Adrenal gland (tissue), 5 donors: ENCODE measurements around the gene RHOXF2.

Source experiments
- POLR2A ChIP-seq, 2 donors: fragments of 450-650 bp; IDR thresholded peaks; one replicate each; pipeline ENCODE4 v1.6.1; 2017; ENCODE audit warnings: antibody characterized with exemption in 2 of 2, mild to moderate bottlenecking in 2 of 2, moderate library complexity in 1 of 2
- TF ChIP-seq, protein P1 (sequence below), 6 experiments: fragments of 450-650 bp in 4 of 6; fragments of 200-600 bp in 2 of 6; sonication (generic) in 1 of 6; IDR thresholded peaks; 1 replicate in 5 of 6; 2 replicates in 1 of 6; pipeline versions ENCODE4 v1.5.1 to v1.8.0; 2016 to 2021; ENCODE audit warnings: antibody characterized with exemption in 6 of 6, mild to moderate bottlenecking in 2 of 6, moderate library complexity in 1 of 6
- donor health status: DM: no; HTN: no; CAD: no.

DNA sequence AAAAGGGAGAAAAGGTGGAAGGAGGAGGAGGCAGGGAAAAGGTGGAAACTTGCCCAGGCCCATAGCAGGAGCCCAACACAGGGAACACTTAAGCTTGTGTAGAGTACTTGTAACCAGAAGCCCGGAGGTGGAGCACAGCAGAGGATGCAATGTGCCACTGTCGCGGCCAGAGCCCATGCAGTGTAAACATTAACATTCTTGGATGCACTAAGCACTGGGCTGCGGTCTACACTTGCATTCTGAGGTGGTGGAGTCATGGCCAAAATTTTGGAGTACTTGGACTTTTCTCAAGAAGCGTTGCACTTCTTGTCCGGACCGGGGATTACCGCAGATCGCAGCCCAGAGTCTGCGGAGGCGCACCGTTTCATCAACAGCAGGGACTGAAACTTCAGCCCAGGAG, 38.2 kb upstream of the RHOXF2 start:
- TF ChIP-seq, protein P1, sequence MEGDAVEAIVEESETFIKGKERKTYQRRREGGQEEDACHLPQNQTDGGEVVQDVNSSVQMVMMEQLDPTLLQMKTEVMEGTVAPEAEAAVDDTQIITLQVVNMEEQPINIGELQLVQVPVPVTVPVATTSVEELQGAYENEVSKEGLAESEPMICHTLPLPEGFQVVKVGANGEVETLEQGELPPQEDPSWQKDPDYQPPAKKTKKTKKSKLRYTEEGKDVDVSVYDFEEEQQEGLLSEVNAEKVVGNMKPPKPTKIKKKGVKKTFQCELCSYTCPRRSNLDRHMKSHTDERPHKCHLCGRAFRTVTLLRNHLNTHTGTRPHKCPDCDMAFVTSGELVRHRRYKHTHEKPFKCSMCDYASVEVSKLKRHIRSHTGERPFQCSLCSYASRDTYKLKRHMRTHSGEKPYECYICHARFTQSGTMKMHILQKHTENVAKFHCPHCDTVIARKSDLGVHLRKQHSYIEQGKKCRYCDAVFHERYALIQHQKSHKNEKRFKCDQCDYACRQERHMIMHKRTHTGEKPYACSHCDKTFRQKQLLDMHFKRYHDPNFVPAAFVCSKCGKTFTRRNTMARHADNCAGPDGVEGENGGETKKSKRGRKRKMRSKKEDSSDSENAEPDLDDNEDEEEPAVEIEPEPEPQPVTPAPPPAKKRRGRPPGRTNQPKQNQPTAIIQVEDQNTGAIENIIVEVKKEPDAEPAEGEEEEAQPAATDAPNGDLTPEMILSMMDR (IDR thresholded peaks at IDR 0.05) = no peak
- no peak for TF ChIP-seq POLR2A (IDR thresholded peaks at IDR 0.05)
